ENCODE measurements around the gene SELE.

DNA sequence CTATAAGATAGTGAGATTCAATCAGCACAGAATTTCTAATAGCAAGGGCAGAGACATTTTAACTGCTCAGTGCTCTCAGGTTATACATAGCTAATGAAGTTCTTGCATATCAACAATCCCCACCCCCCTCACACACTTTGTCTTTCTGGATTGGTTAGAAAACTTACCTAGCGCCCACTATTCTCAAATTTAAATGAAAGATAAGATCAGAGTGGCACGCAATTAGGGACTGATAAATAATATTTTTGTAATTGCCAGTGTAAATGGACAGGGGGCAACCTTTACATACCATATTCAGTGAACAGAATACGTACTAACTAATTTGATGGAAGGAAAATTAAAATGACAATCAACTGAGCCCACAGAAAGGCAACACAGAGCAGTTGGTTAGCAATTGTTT lies 34.2 kb downstream of the SELE start:
- TF ChIP-seq CHD2 (IDR thresholded peaks at IDR 0.05; ENCODE audit: low read length, partially characterized antibody) (no peak), CTCF (IDR thresholded peaks at IDR 0.05) (no peak), POLR2A (IDR thresholded peaks at IDR 0.05; ENCODE audit: low read length) (no peak), RCOR1 (IDR thresholded peaks at IDR 0.05; ENCODE audit: low read depth, low read length) (no peak), MAZ (IDR thresholded peaks at IDR 0.05; ENCODE audit: borderline replicate concordance, low read depth, low read length) (no peak)
- TF ChIP-seq, protein P1, sequence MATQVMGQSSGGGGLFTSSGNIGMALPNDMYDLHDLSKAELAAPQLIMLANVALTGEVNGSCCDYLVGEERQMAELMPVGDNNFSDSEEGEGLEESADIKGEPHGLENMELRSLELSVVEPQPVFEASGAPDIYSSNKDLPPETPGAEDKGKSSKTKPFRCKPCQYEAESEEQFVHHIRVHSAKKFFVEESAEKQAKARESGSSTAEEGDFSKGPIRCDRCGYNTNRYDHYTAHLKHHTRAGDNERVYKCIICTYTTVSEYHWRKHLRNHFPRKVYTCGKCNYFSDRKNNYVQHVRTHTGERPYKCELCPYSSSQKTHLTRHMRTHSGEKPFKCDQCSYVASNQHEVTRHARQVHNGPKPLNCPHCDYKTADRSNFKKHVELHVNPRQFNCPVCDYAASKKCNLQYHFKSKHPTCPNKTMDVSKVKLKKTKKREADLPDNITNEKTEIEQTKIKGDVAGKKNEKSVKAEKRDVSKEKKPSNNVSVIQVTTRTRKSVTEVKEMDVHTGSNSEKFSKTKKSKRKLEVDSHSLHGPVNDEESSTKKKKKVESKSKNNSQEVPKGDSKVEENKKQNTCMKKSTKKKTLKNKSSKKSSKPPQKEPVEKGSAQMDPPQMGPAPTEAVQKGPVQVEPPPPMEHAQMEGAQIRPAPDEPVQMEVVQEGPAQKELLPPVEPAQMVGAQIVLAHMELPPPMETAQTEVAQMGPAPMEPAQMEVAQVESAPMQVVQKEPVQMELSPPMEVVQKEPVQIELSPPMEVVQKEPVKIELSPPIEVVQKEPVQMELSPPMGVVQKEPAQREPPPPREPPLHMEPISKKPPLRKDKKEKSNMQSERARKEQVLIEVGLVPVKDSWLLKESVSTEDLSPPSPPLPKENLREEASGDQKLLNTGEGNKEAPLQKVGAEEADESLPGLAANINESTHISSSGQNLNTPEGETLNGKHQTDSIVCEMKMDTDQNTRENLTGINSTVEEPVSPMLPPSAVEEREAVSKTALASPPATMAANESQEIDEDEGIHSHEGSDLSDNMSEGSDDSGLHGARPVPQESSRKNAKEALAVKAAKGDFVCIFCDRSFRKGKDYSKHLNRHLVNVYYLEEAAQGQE (IDR thresholded peaks at IDR 0.05) = no peak

Measured in A549 (cell line).